Upper lobe of left lung (tissue), 4 donors: ENCODE measurements around the gene CDT1.

Source experiments
- CTCF ChIP-seq, 6 experiments: fragments of 450-650 bp in 4 of 6; fragments of 200-600 bp in 2 of 6; sonication (generic) in 2 of 6; IDR thresholded peaks; one replicate each; pipeline ENCODE4 v1.5.1; 2016 to 2019; ENCODE audit warnings: antibody characterized with exemption in 6 of 6
- EP300 ChIP-seq, 4 donors: sonication (generic); formaldehyde crosslinking; IDR thresholded peaks; one replicate each; pipeline ENCODE4 v1.5.1; 2017; ENCODE audit warnings: antibody characterized with exemption in 4 of 4, control low read depth in 2 of 4
- POLR2A ChIP-seq, 4 donors: fragments of 450-650 bp; IDR thresholded peaks; one replicate each; pipeline ENCODE4 v1.5.1; 2016 to 2017; ENCODE audit warnings: antibody characterized with exemption in 4 of 4, mild to moderate bottlenecking in 2 of 4
- POLR2AphosphoS5 ChIP-seq, 2 donors: sonication (generic); formaldehyde crosslinking; IDR thresholded peaks; one replicate each; pipeline ENCODE4 v1.5.1; 2017; ENCODE audit warnings: antibody characterized with exemption in 2 of 2

GRCh38 chr16:88843256-88843655 lies 39.7 kb downstream of the CDT1 start:
- TF ChIP-seq POLR2A (IDR thresholded peaks at IDR 0.05): no peak
- no peak for TF ChIP-seq CTCF (IDR thresholded peaks at IDR 0.05)
- no peak for TF ChIP-seq EP300 (IDR thresholded peaks at IDR 0.05)
- no peak for TF ChIP-seq POLR2AphosphoS5 (IDR thresholded peaks at IDR 0.05)
